HG02884 (cell line): ENCODE measurements around the gene VSIG10L.

Source experiments
- ATAC-seq: cut with Tn5 transposase; IDR thresholded peaks from one replicate; pipeline ENCODE4 v1.9.1; 2021; ENCODE audit warnings: mild to moderate bottlenecking, moderate library complexity; ENCODE audit not compliant: unreplicated experiment

Gene VSIG10L

GRCh38 chr19:51318687-51319648 lies 23.0 kb downstream of the VSIG10L start:
- ATAC-seq, result no peak

- ATAC-seq, result no peak
Observed at GRCh38 chr19:51317968-51318367, 24.0 kb downstream of the VSIG10L start.

GRCh38 chr19:51317376-51317775 lies 24.6 kb downstream of the VSIG10L start:
- no peak for ATAC-seq

DNA sequence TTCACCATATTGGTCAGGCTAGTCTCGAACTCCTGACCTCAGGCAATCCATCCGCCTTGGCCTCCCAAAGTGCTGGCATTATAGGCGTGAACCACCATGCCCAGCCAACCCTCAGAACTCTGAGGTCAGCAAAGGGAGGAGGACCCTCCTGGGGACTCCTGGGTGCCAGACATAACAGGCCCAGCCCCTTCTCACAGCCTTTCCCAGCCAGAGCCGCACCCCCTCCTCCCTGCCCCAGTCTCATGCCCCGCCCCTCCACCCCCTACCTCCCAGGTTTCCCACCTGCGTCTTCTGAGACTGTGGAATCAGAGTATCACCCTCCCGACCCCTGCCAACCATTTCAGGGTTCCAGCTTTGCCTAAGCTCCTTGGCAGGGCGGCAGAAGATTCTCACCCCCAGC lies 25.3 kb downstream of the VSIG10L start:
- no peak for ATAC-seq

- no peak for ATAC-seq
Observed at GRCh38 chr19:51311351-51312257, 30.3 kb downstream of the VSIG10L start, which contains the start of gene IGLON5. Gene IGLON5, plus strand, starts transcription at chr19:51311644. Its CDS starts 204 bp downstream, at chr19:51311848.

DNA sequence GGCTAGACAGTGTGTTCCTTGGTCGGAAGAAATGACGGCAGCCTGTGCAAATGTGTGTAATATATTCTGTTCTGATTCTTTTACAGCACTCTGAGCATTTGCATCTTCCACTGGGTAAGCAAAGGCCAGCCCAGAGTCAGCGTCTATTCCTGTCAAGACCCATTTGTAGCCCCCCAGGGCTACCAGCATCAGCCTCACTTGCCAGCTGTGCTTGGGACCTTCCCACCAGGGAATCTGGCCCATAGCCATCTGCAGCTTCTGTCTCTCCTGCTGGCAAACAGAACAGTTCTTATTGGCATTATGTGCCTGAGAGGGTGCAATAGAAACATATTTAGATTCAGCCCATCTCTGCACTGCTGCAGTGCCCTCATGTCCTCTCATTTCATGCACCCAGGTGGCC lies 36.5 kb downstream of the VSIG10L start:
- no peak for ATAC-seq

- no peak for ATAC-seq
Observed at GRCh38 chr19:51301266-51301665, 40.7 kb downstream of the VSIG10L start.

DNA sequence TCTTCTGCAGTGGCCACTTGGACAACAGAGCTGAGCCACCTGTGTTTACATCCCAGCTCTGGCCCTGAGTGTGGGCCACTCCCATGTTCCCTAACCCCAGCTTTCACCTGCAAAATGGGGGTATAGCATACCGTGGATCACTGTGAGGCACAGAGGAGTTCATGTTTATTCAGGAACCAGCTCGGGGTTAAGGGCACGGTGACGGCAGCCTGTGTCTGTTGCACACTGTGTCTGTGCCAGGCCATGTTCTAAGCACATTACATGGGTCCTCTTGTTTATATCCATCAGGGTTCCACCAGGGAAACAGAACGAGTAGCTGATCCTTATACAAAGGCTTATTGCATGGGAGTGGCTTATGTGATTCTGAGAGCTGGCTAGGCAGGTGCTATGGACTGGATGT lies 44.5 kb downstream of the VSIG10L start:
- no peak for ATAC-seq

DNA sequence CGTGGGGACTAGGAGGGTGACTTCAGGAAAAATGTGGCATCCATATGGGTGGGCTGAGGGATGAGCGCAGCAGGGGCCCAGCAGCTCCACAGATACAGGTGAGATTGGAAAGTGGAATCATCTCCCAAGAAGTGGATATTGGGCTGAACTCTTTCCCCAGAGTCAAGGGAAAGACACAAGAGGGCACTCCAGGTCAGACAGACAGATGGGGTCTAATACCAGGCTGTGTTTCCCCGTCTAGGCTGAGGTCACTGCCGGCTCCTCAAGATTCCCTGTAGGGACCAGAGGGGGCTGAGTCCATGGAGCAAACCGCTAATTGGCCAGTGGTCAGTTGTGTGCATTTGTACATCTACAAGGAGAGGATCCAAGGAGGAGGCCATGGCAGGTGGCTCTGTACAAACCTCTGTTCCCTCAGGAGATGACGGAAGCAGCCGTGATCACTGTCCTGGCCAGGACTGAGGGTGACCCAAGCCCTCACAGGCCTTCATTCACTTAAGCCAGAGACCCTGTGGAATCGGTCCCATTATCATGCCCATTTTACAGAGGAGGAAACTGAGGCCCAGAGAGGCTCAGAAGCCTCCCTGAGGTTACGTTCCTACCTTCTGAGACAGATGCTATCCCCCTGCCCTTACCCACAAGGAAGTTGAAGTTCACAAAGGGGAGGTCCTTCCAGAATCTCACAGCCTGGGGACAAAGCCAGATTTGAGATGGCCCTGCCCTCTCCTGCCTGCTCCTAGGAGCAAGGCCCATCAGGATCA lies 45.4 kb downstream of the VSIG10L start:
- ATAC-seq, result no peak

DNA sequence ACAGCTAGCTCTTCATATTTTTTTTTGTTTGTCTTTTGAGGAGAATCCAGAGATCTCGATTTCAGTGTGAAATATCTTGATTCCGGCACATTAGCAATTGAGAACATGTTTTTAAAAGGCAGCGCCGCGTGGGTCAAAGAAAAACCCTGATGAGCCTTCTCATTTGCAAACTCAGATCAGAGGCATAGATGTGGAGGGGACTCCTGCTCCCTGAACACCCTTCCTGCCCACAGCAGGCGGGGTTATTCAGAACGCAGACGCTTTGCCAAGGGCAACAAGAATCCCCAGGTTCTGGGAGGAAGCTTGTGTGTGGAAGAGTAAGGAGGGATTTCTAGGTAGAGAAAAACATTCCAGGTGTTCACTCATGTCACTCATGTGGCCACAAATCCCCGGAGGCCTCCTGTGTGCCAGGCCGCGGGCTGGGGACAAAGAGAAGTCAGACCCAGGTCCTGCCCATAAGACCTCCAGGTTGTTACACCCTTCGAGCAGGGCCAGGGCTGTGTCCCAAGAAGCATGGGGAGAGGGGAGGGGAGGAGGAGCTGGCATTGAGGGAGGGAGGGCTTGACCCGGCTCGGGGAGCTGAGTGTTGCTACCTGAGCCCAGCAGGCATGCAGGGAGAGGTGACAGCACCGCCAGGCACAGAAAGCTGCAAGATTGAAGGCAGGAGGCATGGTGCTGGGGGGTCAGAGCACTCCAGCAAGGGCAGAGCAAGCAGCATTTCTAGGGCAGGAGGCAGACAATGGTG lies 46.4 kb downstream of the VSIG10L start:
- ATAC-seq, result no peak

GRCh38 chr19:51294977-51295375 lies 47.0 kb downstream of the VSIG10L start:
- ATAC-seq, result no peak

GRCh38 chr19:51294211-51294976 lies 47.5 kb downstream of the VSIG10L start:
- no peak for ATAC-seq

GRCh38 chr19:51293571-51294210 lies 48.2 kb downstream of the VSIG10L start:
- ATAC-seq, result no peak

GRCh38 chr19:51292971-51293370 lies 49.0 kb downstream of the VSIG10L start:
- ATAC-seq, result no peak

- no peak for ATAC-seq
Observed at GRCh38 chr19:51289635-51290034, 52.3 kb downstream of the VSIG10L start.

- ATAC-seq, result no peak
Observed at GRCh38 chr19:51285682-51286081, 56.3 kb downstream of the VSIG10L start.

DNA sequence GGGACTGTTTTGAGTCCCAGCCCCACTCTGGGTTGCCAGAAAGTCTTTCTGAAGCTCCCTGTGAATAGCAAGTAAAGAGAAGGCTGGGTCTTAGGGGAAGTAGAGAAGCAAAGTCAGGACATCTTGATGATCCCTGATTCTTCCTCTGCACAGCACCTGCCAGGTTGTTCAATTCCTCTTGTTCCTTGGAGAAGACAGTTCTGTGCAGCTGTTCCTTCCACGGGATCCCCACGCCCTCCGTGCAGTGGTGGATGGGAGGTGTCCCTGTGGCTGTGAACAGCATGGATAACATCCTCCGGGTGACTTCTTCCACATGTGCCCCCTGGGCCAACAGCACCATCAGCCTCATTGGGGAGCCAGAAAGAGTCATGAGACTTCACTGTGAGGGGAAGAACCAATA lies 59.6 kb downstream of the VSIG10L start:
- ATAC-seq, result no peak
